Breast epithelium (tissue), 3 donors: ENCODE measurements around the gene KIRREL2.

Experiments
- POLR2A ChIP-seq: fragments of 450-650 bp; IDR thresholded peaks from one replicate; pipeline ENCODE4 v1.6.1; 2016; ENCODE audit warnings: antibody characterized with exemption, mild to moderate bottlenecking, moderate library complexity
- TF ChIP-seq, protein P1 (sequence below), 3 donors: fragments of 450-650 bp; IDR thresholded peaks; one replicate each; pipeline ENCODE4 v1.5.1; 2016 to 2017; ENCODE audit warnings: antibody characterized with exemption in 3 of 3, mild to moderate bottlenecking in 3 of 3, moderate library complexity in 3 of 3

DNA sequence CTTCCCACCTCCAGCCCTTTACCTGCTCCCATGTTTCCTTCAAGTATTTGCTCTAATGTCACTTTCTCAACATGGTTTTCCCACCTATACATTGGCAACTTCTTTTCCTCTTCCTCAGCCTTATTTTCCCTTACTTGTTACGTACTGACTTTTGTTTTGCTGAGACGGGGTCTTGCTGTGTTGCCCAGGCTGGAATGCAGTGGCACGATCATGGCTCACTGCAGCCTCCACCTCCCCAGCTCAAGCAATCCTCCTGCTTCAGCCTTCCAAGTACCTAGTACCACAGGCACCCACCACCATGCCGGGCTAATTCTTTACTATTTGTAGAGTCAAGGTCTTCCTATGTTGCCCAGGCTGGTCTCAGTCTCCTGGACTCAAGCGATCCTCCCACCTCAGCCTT, 49.1 kb upstream of the KIRREL2 start:
- TF ChIP-seq, protein P1, sequence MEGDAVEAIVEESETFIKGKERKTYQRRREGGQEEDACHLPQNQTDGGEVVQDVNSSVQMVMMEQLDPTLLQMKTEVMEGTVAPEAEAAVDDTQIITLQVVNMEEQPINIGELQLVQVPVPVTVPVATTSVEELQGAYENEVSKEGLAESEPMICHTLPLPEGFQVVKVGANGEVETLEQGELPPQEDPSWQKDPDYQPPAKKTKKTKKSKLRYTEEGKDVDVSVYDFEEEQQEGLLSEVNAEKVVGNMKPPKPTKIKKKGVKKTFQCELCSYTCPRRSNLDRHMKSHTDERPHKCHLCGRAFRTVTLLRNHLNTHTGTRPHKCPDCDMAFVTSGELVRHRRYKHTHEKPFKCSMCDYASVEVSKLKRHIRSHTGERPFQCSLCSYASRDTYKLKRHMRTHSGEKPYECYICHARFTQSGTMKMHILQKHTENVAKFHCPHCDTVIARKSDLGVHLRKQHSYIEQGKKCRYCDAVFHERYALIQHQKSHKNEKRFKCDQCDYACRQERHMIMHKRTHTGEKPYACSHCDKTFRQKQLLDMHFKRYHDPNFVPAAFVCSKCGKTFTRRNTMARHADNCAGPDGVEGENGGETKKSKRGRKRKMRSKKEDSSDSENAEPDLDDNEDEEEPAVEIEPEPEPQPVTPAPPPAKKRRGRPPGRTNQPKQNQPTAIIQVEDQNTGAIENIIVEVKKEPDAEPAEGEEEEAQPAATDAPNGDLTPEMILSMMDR (IDR thresholded peaks at IDR 0.05), result no peak
- TF ChIP-seq POLR2A, result no peak
